WI38 (cell line): ENCODE data around the gene TDRD9.

Source experiments
- H3K4me3 ChIP-seq: 2 replicates; pipeline ENCODE4 v1.5.1; 2011; ENCODE audit warnings: low read depth, mild to moderate bottlenecking, control low read depth, low read length
- CTCF ChIP-seq: IDR thresholded peaks from 2 replicates; pipeline ENCODE4 v1.5.1; 2012; ENCODE audit warnings: low read depth, mild to moderate bottlenecking, control low read depth, low read length

Gene TDRD9

GRCh38 chr14:103930051-103930604, 1.9 kb downstream of the TDRD9 start:
- no peak overlapping the region for H3K4me3 ChIP-seq
- TF ChIP-seq CTCF, result no peak

GRCh38 chr14:103931422-103931821, 3.2 kb downstream of the TDRD9 start:
- no peak for TF ChIP-seq CTCF
- H3K4me3 ChIP-seq, result no peak overlapping the region

- H3K4me3 ChIP-seq, result no peak overlapping the region
- no peak for TF ChIP-seq CTCF
These were observed 4.7 kb downstream of the TDRD9 start for GRCh38 chr14:103932791-103933490.

GRCh38 chr14:103935102-103935501, 6.8 kb downstream of the TDRD9 start:
- TF ChIP-seq CTCF, result no peak
- no peak overlapping the region for H3K4me3 ChIP-seq

GRCh38 chr14:103941462-103941861, 13.2 kb downstream of the TDRD9 start:
- H3K4me3 ChIP-seq, result no peak overlapping the region
- TF ChIP-seq CTCF, result no peak

GRCh38 chr14:103941973-103942736, 13.9 kb downstream of the TDRD9 start, which contains the start of gene RD3L:
Gene RD3L (minus strand): TSS chr14:103942529. CDS start chr14:103941695, 834 bp downstream.
- TF ChIP-seq CTCF, result no peak
- H3K4me3 ChIP-seq, result no peak within 1 kb of the TSS

- H3K4me3 ChIP-seq, result no peak overlapping the region
- TF ChIP-seq CTCF, result no peak
These were observed 15.4 kb downstream of the TDRD9 start for GRCh38 chr14:103943673-103944072.
